Renal pelvis (tissue), 4 donors: Measurements from ENCODE around the gene TMEM53. TPM values are rescaled to one million over a fixed set of nuclear protein-coding genes. Genes with fewer than 3 reads are reported as not detected.

ENCODE experiments used
- DNase-seq: peaks from one replicate; pipeline ENCODE4 v3.0.0-alpha.2; 2013
- polyA plus RNA-seq, 3 donors: library from polyadenylated mRNA; unstranded; fragments of 120-200 nt; gene quantifications; one replicate each; pipeline ENCODE4 v1.2.1, GENCODE V29; 2013; ENCODE audit not compliant: insufficient read length in 3 of 3

Gene TMEM53
- polyA plus RNA-seq, 3 donors = 13.3 to 17.0 (median 15.7) TPM

DNA sequence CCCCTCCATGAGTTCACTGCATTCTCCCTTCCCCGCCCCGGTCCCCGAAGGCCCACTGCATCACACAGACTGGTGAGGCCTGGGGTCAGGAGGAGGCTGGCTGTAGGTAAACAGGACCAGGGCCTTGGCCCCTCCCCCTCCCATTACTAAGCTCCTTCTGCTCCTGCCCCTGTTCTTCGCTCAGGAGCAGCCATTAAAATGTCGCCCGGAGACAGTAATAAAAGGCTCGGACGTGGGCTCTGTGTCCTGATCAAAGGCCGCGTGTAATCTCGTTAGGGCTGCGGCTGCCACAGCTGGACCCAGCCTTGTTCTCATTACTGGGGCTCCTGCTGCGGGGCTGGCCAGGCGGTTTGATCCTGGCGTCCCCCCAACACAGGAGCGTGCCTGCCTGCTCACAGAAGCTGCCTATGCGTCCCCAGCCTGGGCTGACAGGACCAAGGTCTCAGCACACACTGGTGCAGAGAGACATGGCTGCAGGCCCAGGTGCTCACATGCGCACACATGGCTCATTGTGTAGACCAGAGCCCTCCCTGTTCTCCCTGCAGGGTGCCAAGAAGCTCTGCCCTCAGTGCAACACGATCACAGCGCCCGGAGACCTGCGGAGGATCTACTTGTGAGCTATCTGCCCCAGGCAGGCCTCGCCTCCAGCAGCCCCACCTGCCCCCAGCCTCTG lies 24.0 kb downstream of the TMEM53 start:
- no peak for DNase-seq

DNA sequence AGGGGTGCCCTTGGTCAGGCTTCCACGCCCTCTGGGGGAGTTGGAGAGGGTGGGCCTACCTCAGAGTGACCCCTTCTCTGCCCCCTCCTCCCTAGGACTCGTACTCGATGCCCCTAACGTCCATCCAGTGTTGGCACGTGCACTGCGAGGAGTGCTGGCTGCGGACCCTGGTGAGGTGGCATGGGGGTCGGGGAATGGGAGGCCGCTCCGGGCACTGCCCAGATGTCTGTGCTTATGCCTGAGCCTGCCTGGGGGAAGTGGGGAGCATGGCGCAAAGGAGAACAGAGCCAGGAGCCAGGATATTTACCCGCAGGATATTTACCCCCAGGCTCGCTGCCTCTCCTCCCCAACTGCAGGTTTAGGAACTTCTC lies 24.5 kb downstream of the TMEM53 start:
- DNase-seq = no peak

DNA sequence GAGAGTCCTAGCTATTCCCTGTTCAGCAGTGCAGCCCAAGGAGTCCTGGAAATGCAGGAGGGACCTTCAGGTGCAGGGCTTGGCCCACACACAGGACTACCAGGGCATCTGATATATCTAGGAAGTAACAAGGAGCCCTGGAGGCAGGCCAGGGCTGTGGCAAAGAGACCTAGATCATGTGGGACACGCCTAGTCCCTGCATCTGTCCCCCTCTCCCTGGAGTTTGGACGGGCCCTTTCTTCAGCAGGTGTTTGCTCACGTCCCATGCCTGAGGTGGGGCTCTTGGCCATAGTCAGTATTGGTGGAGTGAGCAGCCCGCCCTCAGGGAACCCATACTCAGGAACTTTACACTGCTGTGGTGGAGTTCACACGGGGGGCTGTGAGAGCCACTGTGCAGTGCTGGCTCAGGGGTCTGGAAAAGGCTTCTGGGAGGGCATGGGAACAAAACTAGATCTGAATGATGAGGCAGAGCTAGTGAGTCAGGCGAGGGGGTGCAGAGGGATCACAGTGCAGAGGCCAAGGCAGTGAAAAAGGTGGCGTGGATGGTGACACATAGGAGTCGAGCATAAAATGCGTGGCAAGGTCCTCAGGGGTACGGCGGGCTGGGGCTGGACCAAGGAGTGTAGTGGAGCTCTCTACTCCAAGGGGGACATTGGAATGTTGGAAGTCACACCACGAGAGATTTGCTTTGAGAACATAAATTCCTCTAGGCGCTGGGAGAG lies 25.6 kb downstream of the TMEM53 start:
- DNase-seq = no peak

DNA sequence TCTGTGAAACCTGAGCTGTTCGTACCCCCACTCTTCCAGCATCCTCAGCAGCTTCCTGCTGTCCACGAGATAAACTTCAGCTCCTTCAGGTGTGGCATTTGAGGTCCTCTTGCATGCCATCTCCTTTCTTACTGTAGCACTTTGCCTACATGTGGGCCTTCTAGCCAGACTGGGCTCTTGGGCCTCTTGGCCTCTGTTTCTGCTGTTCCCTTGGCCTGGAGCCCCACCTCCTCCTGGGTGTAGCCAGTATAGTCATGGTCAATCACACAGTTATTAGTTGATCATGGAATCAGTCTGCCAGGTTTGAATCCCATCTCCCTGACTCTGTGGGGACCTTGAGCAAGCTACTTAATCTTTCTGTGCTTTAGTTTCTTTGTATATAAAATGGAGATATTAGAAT lies 26.4 kb downstream of the TMEM53 start:
- DNase-seq = no peak

DNA sequence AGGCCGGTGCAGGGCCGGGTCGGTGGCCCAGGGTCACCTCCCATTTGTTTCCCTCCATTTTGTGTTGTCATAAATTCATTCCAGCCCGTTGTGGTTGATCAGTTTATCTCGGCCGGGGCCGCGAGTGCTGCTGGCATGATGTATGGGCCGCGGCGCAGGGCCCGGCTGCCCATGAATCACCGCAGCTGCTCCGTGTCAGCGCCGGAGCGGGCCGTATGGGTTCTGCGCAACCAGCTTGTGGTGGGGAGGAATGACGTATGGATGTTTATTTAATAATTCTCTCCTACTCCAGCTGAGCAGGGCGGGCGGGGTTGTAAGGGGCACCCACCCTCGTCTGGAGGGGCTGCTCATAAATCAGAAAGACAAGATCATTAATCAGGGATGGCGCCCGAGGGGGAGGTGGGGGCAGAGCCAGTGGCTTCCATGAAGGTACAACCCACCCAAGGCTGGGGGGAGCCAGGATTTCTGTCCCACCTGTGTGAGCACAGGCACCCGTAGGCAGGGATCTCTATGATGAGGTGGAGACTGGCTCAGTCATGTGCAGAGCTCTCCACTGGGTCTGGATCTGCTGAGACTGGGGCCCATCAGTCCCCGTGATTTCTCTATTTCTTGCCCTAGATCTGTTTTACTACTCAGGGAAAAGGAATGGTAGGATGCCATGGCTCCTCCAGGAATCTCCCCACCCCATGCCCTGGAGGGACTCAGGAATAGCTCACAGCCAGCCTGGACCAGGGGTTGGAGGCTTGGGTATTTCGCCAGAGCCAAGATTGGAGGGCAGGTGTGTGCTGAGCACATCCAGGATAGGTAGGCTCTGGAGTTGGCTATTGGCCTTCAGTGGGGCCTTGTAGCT lies 27.8 kb downstream of the TMEM53 start:
- no peak for DNase-seq

DNA sequence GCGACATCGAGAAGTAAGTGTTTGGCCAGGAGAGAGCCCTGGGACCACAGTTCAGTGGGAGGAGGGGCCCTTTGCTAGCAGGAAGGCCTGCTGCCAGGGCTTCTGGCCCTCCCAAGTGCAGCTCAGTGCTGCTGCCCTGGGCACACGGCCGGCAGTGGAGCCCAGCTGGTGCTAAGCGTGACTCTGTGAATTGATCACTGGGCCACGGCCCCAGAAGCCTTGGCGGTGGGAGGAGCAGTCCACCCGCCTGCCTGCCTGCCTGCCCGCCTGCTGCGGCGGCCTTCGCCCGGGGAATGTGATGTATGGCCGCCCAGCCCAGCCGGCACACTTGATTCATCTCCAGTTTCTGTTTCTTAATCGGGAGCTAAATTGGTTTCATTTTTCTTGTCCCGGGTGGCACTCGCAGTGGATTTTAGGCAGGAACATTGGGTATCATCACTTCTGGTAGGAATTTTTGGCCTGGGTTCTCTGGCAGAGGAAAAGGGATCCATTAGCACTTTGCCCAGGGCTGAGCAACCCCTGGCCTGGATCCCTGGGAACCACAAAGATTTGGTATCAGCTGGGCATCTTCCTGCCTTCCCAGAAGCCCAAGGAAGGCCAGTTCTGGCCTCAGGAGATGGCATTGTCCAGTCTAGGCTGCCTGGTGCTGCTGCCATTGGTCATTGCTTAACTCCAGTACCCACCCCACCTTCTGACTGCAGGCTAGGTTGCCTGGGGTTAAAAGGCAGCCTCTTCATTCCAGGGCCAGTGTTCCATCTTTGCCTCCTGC lies 28.6 kb downstream of the TMEM53 start:
- DNase-seq = no peak

DNA sequence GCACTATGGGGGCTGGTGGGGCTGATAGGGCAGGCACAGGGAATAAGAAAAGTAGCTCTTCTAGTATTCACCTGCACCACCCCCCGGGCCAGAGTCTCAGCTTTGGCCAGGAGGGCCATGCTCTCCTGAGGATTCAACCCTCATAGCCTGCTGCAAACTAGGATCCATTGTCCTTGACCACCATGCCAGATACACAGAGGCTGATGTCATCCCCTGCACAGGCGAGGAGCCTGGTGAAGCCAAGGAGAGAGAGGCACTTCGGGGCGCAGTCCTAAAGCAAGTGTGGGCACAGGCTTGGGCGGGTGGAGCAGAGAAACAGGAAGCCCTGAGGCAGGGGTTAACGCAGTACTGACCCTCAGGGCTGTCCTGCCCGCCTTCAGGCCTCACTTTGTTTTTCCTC lies 29.5 kb downstream of the TMEM53 start:
- DNase-seq = no peak

DNA sequence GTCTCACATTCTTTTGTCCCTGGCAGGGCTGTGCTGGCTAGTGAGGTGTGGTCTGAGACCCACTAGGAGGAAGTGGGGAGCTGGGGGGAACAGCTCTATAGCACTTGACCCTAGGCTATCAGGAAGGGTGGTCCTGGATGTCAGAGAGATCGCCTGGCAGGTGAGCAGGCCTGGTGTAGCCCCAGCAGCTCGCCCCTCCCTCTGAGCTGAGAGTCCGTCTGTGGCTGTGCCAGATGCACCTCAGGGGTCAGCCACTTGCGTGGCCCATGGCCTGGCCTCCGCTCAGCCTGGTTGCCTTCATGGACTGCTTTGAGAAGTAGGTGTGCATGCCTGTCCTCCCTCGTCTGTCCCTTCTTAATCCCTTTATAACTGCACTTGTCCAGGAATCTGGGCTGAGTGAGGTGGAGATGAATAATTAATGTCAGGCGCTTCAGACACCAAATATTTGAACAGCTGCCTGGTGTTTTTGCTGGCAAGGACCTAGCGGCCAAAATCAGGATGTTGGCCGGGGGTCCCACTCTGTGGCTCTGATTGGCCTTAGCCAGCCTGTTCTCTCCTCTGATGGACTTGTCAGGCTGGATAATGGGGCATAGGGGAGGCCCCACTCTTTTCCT lies 30.5 kb downstream of the TMEM53 start:
- no peak for DNase-seq

DNA sequence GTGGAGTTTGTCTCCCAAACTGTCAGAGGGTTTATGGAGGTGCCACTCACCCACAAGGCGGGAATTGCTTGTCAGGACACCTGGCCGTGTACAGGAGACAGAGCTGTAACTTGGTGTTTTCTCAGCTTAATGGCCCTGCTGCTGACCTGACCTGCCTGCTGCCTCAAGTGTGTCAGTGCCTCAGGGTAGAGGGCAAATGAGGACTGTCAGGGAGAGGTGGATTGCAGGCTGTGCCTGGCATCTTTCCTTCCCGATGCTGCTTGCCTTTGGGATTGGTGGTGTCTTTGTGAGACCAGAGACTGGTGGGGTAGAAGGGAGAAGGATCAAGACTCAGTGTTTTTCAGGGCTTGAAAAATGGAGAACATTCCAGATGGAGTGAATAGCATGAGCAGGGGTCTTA lies 31.4 kb downstream of the TMEM53 start:
- DNase-seq = no peak

DNA sequence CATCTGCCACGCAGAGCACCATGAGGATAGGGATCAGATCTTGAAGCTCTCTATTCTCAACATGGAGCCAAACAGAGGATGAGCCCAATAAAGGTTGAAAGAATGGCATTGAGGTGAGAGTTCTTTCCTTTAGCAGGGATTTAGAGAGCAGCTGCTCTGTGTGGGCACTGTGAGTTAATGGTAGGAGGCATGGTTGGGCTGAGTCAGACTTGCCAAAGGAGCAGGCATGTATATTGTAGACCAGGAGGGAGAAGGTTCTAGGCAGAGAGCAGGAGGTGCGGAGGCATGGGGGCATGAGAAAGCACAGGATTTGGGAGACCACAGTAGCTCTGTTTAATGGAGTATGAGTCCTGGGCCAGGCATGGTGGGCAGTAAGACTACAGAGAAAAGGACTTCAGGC lies 32.0 kb downstream of the TMEM53 start:
- no peak for DNase-seq

DNA sequence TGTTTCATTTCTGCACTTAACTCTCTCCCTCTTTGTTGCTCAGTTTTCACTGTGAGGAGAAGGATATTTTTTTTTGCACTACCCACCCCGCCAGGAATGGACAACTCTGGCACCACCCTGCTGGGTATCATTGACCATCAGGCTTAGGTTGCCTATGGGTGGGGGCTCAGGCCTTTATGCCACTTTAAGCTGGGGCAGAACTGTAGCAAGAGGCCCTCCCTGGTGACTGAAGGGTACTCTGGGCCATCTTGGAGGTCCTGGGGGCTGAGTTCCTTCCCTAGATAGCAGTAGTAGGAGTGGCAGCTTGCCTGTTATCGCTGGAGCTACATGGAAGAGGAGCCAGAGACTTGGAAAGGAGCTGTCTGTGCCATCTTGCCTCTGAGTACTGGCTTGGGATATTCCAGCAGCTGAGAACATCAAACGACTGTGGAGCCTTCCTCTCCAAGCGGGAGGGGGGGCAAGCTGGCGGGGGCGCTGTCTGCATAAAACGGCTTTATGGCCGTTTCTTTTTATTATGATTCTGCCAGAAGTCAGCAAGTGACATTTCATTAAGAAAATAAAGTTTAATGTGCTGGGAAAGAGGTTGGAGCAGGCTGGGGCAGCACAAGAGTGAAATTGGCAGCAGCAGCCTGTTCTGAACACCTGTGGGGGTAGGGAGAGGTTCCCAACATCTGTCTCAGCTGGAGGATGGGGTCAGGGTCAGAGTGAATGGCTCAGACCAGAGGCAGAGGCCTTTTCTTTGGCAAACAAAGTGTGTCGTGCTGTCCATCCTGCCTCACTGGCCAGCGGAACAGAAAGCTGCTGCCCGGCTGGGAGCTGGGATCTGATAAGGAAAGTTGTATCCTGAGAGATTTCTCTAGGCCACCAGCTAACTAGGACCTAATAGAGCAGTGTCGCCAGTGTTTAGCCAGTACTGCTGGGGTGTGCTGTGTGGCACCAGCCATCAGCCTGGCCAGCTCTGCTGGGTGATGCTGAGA lies 32.9 kb downstream of the TMEM53 start:
- DNase-seq = no peak

DNA sequence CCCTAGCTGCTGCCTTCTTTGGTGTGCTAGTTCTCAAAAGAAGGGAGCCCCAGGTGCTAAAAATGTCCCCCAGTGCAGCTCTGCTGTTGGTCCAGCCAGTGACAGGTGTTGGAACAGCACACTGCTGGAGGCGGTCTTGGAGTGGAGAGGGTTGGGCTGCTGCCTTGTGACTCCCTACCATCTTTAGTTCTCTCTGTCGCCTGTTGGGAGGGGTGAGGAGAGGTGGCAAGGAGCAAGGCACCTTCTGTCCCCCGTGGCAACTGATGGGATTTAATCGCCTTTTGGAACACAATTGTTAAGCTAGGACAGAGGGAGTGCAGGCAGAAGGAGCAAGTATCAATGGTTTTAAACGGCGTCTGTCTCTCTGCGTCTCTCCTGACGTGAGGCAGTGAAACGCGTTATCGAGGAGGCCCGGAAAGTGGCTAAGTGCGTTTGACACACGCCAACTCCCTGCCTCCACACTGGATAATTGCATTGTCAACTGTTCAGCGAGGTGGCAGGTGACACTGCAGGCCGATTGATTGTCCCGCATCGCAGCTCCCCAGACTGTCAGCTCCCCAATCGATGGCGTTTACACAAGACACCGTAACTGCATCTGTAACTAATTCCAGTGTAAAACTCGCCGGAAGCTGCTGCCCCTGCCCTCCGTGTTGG lies 34.0 kb downstream of the TMEM53 start:
- no peak for DNase-seq

DNA sequence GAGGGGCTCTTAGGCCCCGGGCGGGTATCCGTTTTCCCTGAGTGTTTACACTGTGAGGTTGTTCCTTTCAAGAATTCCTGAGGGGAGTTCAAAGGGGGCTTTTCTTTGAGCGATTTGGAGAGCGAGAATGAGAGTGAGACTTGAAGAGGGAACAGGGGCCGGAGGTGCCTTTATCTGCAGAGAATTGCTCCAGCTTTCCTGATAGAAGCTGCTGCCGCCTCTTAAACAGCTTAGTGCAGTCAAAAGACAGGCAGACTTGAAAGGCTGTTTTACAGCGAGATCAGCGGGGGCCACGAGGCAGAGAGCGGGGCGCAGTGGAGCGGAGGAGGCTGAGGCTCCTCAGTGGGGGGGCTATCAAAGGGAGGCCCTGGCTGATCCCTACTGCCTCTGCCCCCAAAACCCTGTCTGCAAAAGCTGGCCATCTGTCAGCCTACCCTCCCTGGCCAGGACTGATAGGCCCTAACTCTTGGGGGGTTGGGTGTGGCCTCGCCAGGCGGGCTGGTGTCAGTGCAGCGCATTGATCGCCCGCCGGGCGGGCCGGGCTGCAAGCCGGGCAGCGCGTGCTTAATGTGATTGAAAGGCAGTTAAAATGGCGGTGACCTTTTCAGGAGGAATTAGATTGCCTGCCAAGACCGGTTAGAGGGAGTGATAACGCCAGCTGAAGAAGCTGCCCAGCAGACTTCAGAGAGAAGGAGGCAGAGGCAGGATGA lies 36.4 kb downstream of the TMEM53 start:
- no peak for DNase-seq

DNA sequence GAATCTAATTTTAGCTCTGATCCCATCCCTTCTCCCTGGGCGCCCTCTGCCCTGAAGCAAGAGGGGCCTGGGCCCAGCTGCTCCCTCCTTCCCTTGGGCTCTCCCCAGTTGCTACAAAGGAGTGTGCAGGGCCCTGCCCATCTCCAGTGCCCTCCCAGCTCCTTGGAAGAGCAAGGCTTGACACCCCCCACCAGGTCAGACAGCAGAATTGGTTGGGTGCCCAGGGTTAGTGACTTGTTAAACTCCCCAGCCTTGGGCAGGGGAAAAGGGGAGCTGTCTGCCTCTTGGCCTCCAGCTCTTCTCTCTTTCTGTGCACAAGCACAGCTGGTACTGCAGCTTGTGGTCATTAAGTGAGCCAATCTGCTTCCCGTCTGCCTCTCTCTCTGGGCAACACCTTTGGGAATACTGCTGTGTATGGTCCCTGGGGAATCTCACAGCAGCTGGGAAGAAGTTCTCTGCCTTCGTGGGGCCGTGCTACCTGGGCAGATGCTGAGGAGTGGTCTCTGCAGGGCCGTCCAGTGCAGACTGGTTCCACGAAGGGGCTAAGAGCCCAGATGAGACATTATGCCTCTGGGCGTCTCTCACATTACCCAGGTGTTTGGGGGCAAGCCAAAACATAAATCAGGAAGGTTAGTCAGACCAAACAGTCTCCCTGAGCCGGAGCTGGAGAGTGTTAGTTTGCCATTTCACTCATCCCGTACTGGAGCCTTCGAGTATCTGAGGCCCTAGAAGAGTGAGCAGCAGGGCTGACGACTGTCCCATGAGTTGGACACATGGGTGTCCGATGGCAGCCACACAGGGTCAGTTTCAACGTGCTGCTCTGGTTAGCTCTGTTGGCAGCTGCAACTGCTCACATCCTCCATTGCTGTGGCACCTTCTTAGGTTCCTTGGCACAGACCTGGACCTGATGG lies 37.3 kb downstream of the TMEM53 start:
- DNase-seq = no peak

DNA sequence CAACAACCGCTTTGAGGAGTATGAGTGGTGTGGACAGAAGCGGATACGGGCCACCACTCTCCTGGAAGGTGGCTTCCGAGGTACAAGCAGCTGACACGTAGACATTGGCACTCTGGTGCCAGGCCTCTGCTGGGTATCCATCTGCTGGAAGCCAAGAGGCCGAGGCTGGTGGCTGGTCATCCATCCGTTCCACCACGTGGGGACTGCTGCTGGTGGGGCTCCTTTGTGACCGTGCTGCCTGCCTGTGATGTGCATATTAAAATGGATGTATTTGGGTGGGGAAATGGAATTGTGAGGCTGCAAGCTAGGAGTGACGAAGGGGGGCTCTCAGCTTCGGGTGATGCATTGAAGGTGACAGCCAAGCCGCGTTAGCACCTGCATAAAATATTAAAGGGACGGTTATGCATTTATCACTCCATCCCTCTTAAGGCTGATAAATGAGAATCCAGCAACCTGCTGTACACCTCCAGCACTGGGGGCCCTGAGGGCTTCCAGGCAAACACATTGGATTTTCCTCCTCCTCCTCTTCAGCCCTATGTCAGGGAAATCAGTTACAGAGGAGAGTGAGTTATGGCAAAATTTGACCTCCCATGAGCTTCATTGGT lies 38.1 kb downstream of the TMEM53 start:
- no peak for DNase-seq

DNA sequence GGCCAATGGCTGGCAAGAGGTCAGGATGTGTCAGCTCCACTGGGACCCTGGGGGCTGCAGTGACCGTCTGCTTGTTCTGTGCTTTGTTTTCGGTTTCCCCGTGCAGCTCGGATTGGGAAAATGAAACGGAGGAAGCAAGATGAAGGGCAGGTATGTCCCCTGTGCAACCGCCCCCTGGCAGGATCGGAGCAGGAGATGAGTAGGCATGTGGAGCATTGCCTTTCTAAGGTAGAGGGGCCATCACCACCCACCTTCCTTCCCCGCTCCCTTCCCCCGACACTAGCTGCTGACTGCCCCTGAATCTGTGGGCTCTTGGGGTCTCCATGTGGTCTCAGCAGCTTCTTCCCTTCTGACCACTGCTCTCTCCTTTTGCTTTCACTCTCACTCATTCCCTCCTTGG lies 38.8 kb downstream of the TMEM53 start:
- DNase-seq = no peak

DNA sequence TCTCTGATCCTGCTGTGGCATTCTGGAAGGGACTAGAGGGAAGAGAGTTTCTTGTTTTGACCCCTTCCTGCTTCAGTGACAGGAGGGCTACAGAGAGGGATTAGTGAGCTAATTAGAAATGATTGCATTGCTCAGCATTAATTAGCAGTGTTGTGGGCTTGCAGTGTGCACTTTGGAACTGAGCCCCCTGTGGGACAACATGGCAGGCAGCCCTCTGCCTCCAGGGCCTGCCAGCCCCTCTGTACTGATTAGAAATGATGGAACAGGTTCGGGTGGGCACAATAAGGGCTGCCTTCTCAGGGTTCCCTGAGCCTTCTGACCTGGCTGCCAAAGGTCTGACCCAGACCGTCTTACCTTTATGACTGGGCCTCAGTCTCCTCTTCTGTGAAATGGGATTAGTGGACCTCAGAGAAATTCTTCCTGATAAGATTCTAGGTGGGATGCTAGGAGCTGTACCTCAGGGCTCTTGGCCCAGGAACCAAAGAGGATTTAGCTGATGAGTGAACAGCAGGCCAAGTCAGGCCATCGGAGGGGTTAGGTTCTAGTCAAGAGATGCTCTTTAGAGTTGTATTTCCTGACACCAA lies 39.6 kb downstream of the TMEM53 start:
- no peak for DNase-seq
